ENCODE measurements around the gene SNAPC1.

SNAPC1 gene

DNA sequence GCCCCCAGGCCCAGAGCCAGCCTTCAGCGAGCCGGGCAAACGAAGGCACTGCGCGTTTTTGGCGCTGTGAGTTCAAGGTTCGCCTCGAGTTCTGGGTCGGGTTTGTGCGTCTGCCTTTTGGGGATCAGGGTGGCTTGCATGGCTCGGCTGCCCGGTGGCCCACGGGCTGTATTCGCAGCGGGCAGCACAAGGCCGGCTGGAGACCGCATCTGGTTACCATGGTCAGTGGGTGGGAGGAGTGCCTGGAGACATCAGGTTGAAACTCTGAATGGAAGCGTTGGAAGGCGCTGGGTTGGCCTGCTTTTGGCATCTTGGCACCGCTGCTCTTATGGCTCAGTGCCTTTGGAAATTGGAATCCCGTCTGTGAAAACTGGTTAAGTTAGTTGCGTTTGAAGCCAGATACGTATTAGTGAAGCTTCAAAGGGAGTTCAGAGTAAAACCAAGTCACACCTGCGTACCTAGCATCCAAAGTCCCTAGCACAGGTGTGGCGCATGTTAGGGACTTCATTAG lies 50.9 kb downstream of the SNAPC1 start:
- no peak for DNase-seq

DNA sequence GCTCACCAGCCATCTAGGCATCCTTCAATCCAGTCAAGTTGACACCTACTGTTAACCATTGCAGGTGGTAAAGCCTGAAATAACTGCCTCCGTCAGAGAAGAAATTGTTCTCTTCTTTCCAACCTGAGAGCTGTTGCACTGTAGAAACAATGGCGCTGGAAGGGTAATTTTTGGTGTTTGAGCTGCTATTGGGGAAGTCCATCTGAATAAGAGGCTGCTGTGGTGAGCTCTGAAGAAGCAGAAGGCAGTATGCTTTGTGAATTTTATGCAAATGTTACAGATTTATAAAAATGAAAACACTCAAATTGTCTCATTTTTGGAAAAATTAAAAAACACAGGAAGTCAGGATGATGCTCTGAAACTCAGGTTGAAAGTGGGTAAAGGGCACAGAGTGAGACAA lies 60.2 kb downstream of the SNAPC1 start:
- DNase-seq = no peak

DNA sequence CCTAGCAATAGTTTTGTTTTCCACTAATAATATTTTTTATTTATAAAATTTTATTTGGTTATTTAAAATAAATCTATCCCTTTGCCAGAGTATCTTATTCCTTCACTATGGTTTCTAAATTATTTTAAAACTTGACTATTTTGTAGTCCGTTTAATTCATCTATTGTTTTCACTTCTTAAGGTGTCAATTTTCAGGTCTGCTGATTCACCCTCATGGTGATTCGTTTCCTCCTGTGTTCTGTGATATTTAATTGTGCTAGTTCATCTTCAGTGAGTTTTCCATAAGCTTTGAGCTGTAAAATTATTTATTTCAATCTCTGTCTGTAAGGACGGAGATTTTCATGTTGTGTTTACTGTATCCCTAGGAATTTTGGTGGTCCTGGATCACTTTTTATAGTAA lies 70.6 kb downstream of the SNAPC1 start:
- DNase-seq = no peak

DNA sequence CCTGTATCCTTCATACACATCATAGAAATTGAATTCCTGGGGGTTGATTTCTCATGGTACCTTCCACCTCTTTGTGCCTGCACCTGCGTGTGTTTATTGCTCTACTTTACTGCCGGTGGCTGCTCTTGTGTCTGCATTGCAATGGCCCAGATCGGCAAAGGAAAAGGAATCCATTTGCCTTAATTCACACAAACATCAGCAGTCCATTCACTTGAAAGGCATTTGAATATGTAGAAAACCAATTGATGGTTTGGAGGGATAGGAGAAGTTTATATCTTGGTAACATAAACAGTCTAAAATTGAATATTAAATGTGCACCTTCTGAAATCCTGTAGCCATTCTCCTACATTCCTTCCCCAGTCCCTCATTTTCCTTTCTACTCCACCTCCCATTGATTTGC lies 74.0 kb downstream of the SNAPC1 start:
- no peak for DNase-seq

DNA sequence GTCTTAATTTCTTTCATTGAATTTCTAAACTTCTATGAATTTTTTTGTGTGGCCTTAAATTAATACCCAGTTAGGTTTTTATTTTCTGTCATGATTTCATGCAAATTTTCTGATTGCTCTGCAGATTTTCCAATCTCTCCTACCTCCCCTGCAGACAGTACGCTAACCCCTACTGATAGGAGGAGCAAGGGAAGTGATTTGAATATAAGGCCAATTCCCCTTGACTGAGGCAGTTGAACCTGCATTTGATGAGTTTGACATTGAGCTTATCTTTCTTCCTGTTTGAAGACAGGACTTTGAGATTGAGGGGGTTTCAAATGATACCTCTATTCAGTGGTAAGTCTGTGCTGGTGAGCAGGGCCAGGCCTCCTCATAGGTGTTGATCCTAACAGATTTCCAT lies 74.6 kb downstream of the SNAPC1 start:
- no peak for DNase-seq

DNA sequence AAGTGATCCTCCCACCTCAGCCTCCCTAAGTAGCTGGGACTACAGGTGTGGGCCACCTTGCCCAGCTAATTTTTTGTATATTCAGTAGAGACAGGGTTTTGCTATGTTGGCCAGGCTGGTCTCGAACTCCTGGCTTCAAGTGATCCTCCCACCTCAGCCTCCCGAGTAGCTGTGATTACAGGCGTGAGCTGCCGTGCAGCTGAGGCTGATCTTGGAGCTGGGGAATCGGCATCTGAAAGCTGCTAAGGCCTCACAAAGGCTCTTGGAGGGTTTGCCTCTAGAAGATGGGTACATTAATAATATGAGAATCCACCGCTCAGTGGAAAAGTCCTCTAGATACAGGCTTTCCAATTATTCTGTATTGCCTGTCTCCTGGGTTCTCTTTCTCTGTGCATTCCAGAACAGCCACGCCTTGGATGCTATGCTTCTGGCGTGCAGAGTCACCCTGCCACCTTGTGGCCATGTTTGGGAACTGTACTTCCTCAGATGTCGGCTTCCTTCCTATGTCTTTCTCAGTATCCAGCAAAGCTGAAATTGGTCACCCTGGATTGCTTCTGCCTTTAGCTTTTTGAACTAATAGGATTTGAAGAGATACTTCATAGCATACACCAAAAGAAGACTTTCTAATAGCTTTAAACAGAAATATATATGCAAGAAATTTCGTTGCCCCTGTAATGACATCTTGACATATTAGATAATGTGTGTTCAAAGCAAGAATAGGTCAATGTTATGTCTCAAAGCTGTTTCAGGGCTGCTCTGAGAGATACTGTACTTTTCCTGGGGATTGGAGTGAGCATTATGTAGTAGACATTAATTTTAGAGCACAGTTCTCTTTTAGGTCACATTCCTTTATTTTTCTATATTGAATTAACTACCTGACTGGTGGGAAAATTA lies 75.4 kb downstream of the SNAPC1 start:
- DNase-seq = peak; percentile 83

DNA sequence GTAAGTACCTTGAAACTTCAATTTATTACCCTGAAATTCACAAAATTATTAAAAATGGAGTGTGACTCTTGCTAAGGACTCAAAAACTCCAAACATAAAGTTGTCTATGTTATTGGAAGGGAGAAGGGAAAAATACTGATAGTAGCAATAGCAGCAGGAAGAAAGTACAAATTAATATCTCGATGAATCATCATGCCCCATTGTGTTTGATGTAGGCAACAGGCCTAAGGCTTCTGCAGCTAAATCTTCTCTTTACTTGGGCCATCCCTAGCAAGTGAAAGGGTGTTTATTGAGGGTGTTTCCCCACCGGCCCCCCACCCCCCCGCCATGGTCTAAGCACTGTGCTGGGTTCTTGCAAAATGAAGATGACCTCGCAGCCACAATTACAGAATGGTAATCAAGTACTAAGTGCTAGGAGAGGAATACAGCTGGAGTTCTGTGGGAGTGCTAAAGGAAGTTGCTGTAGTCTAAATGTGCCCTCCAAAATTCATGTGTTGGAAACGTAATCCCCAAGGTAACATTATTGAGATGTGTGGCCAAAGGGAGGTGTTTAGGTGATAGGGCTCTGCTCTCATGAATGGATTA lies 76.5 kb downstream of the SNAPC1 start:
- no peak for DNase-seq

DNA sequence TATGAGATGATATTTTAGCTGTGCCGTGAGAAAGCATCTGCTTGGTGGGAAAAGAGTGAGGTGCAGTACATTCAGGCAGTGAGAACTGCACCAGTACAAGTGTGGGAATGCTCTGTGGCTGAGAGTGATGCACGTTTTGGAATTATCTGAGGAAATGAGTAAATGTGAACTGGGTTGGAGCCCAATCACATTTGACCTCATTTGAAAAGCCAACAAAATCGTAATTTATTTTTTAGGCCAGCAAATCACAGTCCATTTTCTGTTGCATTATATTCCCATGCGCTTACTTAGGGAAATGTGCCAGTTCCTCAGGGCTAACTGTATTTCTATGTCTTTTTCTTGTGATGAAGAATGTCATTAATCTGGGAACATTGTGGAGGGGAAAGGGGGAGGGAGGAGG lies 77.3 kb downstream of the SNAPC1 start:
- no peak for DNase-seq

DNA sequence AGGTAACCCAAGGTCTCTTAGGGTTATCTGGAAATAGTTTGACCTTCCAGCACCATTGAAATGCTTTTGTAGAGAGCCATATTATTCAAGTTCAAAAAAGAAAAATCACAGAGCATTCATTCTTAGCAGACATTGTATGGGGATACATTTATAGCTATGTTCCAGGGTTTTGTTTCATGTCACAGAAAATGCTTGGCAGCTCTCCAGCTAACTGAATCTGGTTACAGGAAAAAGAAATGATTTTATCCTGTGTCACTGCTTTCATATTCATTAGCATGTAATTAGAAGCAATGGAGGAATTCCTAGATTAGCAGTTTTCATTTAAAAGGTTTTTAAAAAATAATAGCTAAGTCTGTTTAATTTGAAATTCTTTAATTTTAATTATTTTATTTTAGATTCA lies 78.9 kb downstream of the SNAPC1 start:
- DNase-seq = no peak

Data from stimulated activated CD8-positive, alpha-beta memory T cell treated with anti-CD3 and anti-CD28 coated beads, Interleukin-4, amount 100 ng/mL, for 48 hours (primary cell).